ENCODE data around the gene SUMF2.
"Not testable (repeated sequence)": the region's sequence is repeated elsewhere in the genome, so short reads cannot be mapped to it uniquely, and the experiment has no call there.

SUMF2 gene

DNA sequence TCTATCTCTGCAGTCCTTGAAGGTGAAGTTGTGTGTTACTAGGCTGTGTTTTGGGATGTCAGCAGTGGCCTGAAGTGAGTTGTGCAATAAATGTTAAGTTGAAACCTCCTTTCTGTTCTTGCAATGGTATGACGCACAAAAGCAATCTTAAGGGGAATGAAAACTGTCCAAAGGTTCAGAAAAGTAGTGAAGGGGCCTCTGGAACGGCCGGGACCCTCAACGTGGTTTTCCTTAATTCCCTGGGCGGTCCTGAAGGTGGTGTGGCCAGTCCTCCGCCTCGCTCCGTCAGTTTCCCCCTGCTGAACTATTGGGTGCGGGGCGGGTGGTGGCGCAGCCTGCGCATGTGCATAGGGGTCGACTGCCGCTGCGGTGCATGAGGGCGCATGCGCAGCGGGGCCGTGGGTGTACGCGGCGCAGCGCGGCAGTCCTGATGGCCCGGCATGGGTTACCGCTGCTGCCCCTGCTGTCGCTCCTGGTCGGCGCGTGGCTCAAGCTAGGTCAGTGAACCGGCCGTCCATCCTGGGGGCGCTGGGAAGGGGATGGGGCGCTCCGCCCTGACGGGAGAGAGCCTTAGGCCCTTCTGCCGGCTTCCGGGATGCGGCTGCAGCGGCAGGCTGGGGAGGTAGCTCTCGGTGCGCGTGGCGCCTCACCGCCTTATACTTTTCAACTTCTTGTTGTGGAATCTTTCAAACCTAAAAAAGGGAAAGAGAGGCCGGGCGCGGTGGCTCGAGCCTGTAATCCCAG, at the start of gene SUMF2:
Gene SUMF2, plus strand, starts transcription at position 405 of the 744 bp plus-strand sequence. Its CDS starts 26 bp downstream, at position 431.
- peak; percentile 86 to 87 for DNase-seq (ENCODE audit: low read depth in 2 of 2)

DNA sequence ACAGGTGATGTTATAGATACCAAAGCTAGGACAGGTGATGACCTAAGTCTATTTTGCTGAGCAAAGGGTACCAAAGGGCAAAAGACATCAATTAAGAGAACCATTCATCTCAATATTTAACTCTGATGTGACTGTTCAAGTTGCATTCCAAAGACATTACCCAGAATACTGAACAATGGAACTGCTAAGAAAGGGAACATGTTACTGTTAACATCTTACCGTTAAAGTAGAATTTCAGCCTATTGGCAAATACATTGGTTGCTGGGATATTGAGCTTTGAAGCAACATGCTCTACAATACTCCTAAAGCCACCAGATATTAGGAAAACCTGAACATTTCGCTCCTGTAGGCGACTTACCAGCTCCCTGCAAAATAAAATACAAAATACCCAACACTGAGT, 47.1 kb upstream of the SUMF2 start:
- DNase-seq (ENCODE audit: low read depth in 2 of 2) = not testable (repeated sequence)

DNA sequence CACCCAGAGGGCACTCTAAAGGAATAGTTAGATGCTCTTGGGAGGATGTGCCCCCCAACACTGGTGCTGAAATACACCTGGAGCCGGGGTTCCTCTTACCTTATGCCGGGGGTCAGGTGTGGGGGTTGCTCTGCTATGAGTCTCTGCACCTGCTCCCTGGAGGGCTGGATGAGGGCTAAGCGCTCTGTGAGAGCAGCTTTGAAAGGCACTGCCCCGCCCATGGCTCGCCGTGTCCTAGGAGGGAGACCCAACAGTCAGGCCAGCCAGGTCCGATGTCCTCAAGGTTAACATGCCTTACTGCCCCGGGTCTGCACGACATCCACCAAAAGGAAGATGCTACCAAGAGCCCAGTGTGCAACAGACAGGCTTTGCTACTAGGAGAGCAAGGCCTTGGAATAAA, 44.6 kb upstream of the SUMF2 start:
- DNase-seq (ENCODE audit: low read depth in 2 of 2) = no peak

DNA sequence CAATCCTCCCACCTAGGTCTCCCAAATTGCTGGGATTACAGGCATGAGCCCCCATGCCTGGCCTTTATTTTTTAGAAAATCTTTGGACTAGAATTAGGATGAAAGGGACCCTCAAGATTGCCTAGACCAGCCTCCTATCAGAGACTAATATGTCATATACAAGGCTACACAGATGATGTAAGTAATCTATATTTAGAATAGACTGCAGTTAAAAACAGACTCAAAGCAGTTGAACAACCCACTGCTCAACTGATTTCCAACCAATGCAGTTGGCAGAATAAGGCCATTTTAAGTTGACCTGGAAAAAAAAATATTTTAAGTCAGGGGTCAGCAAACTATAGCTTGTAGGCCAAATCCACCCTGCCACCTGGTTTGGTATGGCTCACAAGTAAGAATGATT, 40.6 kb upstream of the SUMF2 start:
- no peak for DNase-seq (ENCODE audit: low read depth in 2 of 2)

DNA sequence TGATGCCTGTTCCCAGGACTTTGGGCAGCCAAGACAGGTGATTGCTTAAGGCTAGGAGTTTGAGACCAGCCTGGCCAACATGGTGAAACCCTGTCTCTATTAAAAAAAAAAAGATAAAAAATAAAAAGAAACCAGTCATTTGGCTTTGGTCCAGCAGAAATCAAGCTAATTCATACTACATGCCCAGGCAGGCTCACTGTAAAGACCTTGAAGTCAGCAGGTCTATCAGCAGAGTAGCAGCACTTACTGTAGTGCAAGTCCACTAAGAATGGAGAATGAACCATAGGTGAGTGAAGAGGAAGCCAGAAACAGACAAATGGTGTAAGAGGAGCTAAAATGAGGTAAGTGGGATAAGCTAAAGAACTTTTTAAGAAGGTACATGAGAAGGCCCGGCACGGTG, 37.5 kb upstream of the SUMF2 start:
- no peak for DNase-seq (ENCODE audit: low read depth in 2 of 2)

DNA sequence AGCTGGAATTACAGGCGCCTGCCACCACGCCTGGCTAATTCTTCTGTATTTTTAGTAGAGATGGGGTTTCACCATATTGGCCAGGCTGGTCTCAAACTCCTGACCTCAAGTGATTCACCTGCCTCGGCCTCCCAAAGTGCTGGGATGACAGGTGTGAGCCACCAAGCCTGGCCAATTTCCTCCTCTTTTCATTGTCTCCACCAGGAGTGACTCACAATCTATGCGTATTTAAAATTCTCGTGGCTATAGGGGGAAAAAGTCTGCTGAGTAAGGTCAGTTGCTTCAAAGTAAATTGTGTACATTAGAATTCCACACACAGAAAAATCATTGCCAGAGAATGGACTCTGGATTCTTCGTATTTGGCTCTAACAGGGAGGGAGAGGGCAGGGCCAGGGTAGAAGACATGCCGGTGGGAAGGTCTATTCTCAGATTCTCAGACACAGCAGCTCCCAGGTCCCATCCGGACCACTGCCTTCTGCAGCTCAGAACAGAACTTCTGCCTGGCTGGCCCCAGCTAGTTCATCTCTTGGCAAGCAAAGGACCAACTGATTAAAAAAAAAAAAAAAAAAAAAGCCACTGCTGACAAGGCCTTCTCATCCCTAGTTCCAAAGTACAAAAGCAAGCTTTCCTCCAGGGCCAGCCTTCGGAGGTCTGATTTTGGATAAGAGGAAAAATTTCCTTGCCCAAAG, 35.0 kb upstream of the SUMF2 start:
- no peak for DNase-seq (ENCODE audit: low read depth in 2 of 2)

DNA sequence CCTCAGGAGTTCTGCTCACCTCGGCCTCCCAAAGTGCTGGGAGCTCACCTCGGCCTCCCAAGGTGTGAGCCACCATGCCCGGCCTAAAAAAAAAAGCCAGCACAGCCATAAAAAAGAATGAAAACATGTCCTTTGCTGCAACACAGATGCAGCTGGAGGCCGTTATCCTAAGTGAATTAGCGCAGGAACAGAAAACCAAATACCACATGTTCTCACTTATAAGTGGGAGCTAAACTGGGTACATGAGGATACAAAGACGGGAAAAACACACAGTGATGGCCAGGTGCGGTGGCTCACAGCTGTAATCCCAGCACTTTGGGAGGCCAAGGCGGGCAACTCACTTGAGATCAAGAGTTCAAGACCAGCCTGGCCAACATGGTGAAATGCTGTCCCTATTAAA, 33.7 kb upstream of the SUMF2 start:
- DNase-seq (ENCODE audit: low read depth in 2 of 2) = no peak

DNA sequence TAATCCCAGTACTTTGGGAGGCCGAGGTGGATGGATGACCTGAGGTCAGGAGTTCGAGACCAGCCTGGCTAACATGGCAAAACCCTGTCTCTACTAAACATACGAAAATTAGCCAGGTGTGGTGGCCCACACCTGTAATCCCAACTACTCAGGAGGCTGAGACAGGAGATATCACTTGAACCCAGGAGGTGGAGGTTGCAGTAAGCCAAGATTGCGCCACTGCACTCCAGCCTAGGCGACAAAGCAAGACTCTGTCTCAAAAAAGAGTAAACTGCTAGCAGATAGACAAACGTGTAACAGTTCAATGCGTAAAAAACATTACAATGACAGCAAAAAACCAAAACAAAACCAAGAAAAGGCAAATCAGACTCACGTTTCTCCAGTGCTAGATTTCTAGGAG, 32.5 kb upstream of the SUMF2 start:
- not testable (repeated sequence) for DNase-seq (ENCODE audit: low read depth in 2 of 2)

DNA sequence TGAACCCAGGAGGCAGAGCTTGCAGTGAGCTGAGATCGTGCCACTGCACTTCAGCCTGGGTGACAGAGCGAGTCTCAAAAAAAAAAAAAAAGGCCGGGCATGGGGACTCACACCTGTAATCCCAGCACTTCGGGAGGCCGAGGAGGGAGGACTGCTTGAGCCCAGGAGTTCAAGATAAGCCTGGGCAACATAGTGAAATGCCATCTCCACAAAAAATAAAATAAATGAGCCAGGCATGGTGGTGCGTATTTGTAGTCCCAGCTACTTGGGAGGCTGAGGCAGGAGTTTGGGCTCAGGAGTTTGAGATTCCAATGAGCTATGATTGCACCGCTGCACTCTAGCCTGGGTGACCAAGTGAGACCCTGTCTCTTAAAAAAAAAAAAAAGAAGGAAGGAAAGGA, 31.5 kb upstream of the SUMF2 start:
- not testable (repeated sequence) for DNase-seq (ENCODE audit: low read depth in 2 of 2)

DNA sequence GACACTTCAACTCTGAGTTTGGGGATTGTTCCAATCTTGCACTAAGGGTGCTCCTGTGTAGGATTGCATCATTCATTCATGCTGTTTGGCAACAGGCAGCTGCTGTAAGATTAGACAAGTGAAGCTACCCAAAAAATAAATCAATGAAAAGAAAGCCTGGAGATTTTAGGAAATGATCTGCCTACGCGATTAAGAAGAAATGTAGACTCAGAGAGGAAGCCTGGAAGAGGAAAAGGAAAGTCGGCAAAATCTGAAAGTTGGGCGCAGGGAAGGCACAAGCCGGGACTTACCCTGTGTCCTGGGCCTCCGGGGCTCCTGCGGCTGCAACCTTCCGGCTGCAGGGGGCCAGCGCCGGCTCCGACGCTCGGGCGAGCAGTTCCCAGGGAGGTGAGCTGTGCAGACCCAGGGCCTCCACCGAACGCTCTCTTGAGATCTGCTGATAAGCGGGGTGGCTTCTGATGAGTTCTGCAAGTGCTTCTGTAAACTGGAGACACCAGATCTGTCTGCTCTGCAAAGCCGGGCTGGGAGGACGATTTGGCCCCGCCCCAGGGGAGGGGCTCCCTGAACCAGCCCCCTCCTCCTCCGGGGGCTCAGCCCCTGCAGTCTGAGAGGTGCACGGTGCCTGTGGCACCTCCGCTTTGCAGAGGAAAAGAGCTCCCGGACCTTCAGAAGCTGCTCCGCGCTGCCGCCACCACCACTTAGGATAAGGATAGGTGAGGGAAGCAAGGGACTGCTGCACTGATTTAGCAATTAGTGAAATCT, 30.2 kb upstream of the SUMF2 start:
- peak; percentile 40 to 66 for DNase-seq (ENCODE audit: low read depth in 2 of 2)

DNA sequence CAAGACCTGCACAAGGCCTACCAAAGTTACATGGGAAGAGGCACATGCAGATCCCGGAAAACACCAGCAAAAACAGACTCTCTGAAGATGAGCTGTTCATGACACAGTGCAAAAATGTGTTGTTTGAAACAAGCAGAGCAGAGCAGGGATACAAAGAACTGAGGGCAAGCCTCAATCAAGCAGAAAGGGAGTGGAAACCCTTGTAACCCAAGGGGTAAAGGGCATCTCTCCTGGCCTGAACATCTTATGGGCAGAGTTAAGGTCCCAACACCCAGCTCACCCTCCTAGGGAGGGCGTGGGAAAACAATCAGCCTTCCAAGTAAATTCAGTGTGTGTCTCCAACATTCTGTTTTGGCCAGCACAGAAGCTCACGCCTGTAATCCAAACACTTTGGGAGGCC, 23.4 kb upstream of the SUMF2 start:
- no peak for DNase-seq (ENCODE audit: low read depth in 2 of 2)

DNA sequence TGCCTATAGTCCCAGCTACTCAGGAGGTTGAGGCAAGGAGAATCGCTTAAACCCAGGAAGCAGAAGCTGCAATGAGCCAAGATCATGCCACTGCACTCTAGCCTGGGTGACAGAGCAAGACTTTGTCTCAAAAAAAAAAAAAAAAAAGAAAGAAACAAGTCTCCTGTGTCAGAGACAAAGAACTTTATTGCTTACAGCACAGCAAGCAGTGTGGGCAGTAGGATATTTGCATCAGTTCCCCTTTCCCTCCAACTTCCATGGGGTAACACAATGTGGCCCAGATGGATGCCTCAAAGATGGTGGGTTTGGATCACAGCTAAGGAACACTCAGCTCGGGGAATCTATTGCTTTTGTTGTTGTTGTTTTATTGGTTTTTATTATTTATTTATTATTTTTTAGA, 18.3 kb upstream of the SUMF2 start:
- not testable (repeated sequence) for DNase-seq (ENCODE audit: low read depth in 2 of 2)

DNA sequence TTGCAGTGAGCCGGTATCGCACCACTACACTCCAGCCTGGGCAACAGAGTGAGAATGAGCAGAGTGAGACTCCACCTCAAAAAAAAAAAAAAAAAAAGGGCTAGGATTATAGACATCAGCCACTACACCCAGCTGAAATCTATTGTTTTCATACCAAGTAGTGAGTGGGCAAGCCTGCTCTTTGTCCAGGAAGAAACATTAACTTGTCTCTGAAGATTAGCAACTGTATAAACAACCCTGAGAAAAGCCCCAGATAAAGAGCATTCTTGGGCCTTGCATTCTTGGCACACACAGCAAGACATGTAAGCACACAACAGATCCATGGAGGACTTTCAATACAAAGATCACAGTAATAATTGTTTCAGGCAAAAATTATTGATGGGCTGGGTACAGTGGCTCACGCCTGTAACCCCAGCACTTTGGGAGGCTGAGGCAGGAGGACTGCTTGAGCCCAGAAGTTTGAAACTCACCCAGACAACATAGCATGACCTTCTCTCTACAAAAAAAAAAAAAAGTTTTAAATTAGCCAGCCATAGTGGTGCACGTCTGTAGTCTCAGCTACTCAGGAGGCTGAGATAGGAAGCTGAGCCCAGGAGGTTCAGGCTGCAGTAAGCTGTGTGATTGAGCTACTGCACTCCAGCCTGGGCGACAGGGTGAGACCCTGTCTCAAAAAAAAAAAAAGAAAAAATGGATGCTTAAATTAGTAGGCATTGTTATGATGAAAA, 17.2 kb upstream of the SUMF2 start:
- no peak for DNase-seq (ENCODE audit: low read depth in 2 of 2)

DNA sequence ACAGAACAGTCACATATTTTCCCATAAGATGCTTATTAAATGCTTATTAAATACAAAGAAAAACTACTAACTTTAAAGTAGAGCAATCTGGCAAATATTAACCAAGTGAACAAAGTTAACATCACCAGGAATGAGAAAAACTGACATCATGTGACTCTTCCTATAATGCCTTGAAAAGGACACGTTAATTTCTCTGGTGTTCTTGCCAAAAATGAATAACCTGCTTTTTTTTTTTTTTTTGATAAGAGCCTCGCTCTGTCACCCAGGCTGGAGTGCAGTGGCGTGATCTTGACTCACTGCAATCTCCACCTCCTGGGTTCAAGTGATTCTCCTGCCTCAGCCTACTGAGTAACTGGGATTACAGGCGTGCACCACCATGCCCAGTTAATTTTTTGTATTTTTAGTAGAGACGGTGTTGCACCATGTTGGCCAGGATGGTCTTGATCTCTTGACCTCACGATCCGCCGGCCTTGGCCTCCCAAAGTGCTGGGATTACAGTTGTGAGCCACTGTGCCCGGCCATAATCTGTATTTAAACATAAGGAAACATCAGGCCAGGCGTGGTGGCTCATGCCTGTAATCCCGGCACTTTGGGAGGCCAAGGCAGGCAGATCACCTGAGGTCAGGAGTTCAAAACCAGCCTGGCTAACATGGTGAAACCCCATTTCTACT, 16.5 kb upstream of the SUMF2 start:
- DNase-seq (ENCODE audit: low read depth in 2 of 2) = not testable (repeated sequence)

DNA sequence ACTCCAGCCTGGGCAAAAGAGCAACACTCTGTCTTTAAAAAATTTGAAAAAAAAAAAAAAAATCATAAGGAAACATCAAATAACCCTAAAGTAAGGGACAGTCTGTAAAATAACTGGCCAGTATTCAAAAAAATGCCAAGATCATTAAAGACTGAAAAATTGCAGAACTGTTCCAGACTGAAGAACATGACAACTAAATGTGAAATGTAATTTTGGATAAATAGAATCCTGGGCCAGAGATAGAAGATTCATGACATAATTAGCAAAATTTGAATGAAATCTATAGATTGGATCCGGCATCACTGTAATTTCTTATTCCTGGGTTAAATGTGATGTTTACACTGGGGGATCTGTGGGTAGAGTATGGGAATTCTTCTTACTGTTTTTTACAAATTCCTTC, 15.8 kb upstream of the SUMF2 start:
- no peak for DNase-seq (ENCODE audit: low read depth in 2 of 2)

DNA sequence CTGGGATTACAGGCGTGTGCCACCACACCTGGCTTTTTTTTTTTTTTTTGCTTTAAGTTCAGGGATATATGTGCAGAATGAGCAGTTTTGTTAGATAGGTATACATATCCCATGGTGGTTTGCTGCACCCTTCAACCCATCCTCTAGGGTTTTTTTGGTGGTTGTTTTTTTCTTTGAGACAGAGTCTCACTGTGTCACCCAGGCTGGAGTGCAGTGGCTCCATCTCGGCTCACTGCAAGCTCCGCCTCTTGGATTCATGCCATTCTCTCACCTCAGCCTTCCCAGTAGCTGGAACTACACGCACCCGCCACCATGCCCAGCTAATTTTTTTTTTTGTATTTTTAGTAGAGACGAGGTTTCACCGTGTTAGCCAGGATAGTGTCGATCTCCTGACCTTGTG, 15.3 kb upstream of the SUMF2 start:
- DNase-seq (ENCODE audit: low read depth in 2 of 2) = not testable (repeated sequence)

DNA sequence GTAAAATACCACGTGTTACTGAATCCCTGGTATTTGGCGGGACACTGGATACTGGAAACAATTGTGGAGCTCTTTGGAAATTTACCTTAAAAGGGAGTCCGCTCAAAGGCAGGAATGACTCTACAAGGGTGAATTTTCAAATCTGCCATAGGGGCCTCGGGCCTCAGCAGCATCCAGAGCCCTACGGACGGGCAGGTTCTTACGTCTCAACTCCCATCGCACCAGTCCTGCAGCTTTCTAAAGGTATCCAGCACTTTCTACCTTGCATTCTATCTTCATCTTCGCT, 13.1 kb upstream of the SUMF2 start:
- no peak for DNase-seq (ENCODE audit: low read depth in 2 of 2)

DNA sequence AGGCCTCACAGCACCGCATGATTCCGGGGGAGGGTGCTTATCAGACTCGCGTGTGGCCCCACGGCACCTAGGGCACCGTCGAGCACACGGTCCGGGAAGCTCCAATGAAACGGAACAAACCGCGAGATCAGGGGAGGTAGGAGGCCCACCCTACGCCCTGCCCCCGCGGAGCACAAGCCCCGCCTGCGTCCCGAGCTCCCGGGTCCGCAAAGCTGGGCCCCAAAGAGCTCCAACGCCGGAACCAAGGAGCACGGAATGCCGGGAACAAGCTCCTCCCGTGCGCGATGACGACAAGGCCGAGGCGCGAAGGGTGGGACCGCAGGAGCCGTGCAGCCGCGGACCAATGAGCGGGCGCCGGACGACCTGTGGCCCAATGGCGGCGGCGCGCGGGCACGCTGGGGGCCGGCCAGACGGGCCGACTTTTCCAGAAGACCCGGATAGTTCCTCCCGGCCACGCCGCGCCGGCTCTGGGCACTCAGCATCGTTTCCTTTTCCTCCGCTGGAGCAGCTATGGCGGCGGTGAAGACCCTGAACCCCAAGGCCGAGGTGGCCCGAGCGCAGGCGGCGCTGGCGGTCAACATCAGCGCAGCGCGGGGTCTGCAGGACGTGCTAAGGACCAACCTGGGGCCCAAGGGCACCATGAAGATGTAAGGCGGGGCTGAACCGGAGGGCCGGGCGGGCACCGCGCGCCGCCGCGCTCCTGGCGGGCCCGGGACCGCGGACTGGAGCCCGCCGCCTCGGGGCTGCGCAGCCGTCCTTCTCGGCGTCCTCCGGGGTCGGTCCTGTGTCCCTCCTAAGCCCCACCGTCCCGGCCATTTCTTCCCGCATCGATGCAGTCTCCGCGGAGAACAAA, 12.5 kb upstream of the SUMF2 start, which contains the start of the genes CCT6A and PSPH:
Gene CCT6A, plus strand, starts transcription at position 427 of the 853 bp plus-strand sequence. Its CDS starts 84 bp downstream, at position 511.
Gene PSPH, minus strand, starts transcription at position 106 of the 853 bp plus-strand sequence. CDS start 30,232 bp downstream, outside the sequence.
- DNase-seq (ENCODE audit: low read depth in 2 of 2) = peak; percentile 93

DNA sequence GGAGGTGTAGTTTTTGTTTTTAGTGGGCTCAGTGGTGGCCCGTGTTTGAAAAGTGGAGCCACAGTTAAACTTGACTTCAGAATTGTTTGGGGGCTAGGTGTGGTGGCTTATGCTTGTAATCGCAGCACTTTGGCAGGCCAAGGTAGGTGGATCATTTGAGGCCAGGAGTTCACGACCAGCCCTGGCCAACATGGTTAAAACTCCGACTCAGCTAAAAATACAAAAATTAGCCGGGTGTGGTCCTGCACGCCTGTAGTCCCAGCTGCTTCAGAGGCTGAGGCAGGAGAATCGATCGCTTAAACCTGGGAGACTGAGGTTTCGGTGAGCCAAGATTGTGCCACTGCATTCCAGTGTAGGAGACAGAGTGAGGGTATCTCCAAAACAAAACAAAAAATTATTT, 10.7 kb upstream of the SUMF2 start:
- no peak for DNase-seq (ENCODE audit: low read depth in 2 of 2)

DNA sequence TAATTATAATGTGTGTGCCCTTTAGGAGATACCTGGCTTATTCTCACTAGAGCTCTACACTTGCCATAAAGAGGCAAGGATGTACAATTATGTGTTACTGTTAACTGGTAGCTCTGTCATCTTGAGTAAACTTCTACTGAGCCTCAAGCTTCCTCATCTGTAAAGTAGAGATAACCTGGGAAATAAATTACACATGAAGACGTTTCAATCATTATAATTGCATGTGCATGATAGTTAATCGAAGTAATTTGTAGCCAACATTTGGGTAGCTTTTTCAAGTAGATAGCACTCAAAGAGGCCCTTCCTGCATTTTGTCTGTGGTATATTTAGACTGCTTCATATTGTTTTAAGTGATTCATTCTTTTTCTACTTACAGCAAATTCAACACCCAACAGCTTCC, 10.1 kb upstream of the SUMF2 start:
- no peak for DNase-seq (ENCODE audit: low read depth in 2 of 2)

Measured in stimulated activated CD8-positive, alpha-beta memory T cell treated with anti-CD3 and anti-CD28 coated beads, Interleukin-2, amount 100 ng/mL, for 48 hours (primary cell).